ENCODE measurements around the gene LYZL2. TPM values are rescaled to one million over a fixed set of nuclear protein-coding genes. Genes with fewer than 3 reads are reported as not detected.
"Not testable (repeated sequence)": the region's sequence is repeated elsewhere in the genome, so short reads cannot be mapped to it uniquely, and the experiment has no call there.

Gene LYZL2
- total and polyA plus RNA-seq, 3 donors from 2014 or later, result 48.7 to 100 (median 88.9) TPM

- Histone ChIP-seq H3K36me3 (ENCODE audit: low read depth, missing control alignments) (no peaks in the 10 kb centered on the region), H3K4me3 (no peak overlapping the region), H3K27me3 (no peaks in the 10 kb centered on the region), H3K9me3 (no peaks in the 10 kb centered on the region), H3K27ac (no peak overlapping the region), H3K4me1 (no peaks in the 10 kb centered on the region)
- intact Hi-C loops (cut with DNase I; ENCODE audit: low total_unique reads), result no loop called here
- DNase-seq, result no peak
- TF ChIP-seq POLR2A (IDR thresholded peaks at IDR 0.05) (no peak), CTCF (IDR thresholded peaks at IDR 0.05) (no peak)
- WGBS, 2 donors, result 95 to 97% methylated on average over 8 of the region's 8 CpGs
These were observed 31.3 kb downstream of the LYZL2 start for GRCh38 chr10:30598105-30598776.

- H3K4me1 ChIP-seq; H3K36me3 ChIP-seq (ENCODE audit: low read depth, missing control alignments); DNase-seq; H3K4me3 ChIP-seq; intact Hi-C loops (cut with DNase I; ENCODE audit: low total_unique reads); H3K27me3 ChIP-seq; H3K27ac ChIP-seq; H3K9me3 ChIP-seq: not testable (repeated sequence)
- WGBS, 2 donors, result 84 to 88% methylated on average over 6 to 7 of the region's 7 CpGs
These were observed 32.1 kb downstream of the LYZL2 start for GRCh38 chr10:30597433-30597824.

- H3K27ac ChIP-seq; DNase-seq; H3K4me1 ChIP-seq; H3K9me3 ChIP-seq; H3K27me3 ChIP-seq; H3K36me3 ChIP-seq (ENCODE audit: low read depth, missing control alignments); intact Hi-C loops (cut with DNase I; ENCODE audit: low total_unique reads); H3K4me3 ChIP-seq: not testable (repeated sequence)
- WGBS, 2 donors, result 72 to 76% methylated on average over 12 of the region's 12 CpGs
These were observed 32.8 kb downstream of the LYZL2 start for GRCh38 chr10:30596493-30597432.

- DNase-seq, result no peak
- H3K4me3 ChIP-seq, result no peak overlapping the region
- H3K27me3 ChIP-seq, result no peaks in the 10 kb centered on the region
- H3K27ac ChIP-seq, result no peak overlapping the region
- TF ChIP-seq CTCF (IDR thresholded peaks at IDR 0.05), result no peak
- TF ChIP-seq POLR2A (IDR thresholded peaks at IDR 0.05), result no peak
- no peaks in the 10 kb centered on the region for H3K4me1 ChIP-seq
- 87 to 88% methylated on average over 6 of the region's 6 CpGs for WGBS, 2 donors
- H3K36me3 ChIP-seq (ENCODE audit: low read depth, missing control alignments), result no peaks in the 10 kb centered on the region
- H3K9me3 ChIP-seq, result no peaks in the 10 kb centered on the region
- intact Hi-C loops (cut with DNase I; ENCODE audit: low total_unique reads), result no loop called here
These were observed 33.5 kb downstream of the LYZL2 start for GRCh38 chr10:30596013-30596412.

GRCh38 chr10:30594077-30594476 lies 35.5 kb downstream of the LYZL2 start:
- no peaks in the 10 kb centered on the region for H3K9me3 ChIP-seq
- 68 to 83% methylated on average over 4 of the region's 4 CpGs for WGBS, 2 donors

GRCh38 chr10:30592770-30593169 lies 36.8 kb downstream of the LYZL2 start:
- intact Hi-C loops (cut with DNase I; ENCODE audit: low total_unique reads); H3K27ac ChIP-seq; DNase-seq; H3K4me3 ChIP-seq; H3K4me1 ChIP-seq; H3K36me3 ChIP-seq (ENCODE audit: low read depth, missing control alignments); H3K9me3 ChIP-seq; H3K27me3 ChIP-seq: not testable (repeated sequence)
- 53 to 68% methylated on average over 3 of the region's 3 CpGs for WGBS, 2 donors

More at GRCh38 chr10:30594077-30594476, 35.5 kb downstream of the LYZL2 start:
- no peaks in the 10 kb centered on the region for H3K4me1 ChIP-seq
- no peak overlapping the region for H3K4me3 ChIP-seq
- H3K27me3 ChIP-seq, result no peaks in the 10 kb centered on the region
- no peaks in the 10 kb centered on the region for H3K36me3 ChIP-seq (ENCODE audit: low read depth, missing control alignments)
- DNase-seq, result no peak
- TF ChIP-seq POLR2A (IDR thresholded peaks at IDR 0.05) (no peak), CTCF (IDR thresholded peaks at IDR 0.05) (no peak)
- intact Hi-C loops (cut with DNase I; ENCODE audit: low total_unique reads), result no loop called here
- no peak overlapping the region for H3K27ac ChIP-seq
